Testis (tissue), 3 donors: ENCODE measurements around the gene COL4A4. TPM values are rescaled to one million over a fixed set of nuclear protein-coding genes. Genes with fewer than 3 reads are reported as not detected.

Experiments
- DNase-seq: peaks from one replicate; pipeline ENCODE4 v3.0.0-alpha.2; 2019
- H3K27ac ChIP-seq, 2 donors: fragments of 200-600 bp; sonication (generic); one replicate each; pipeline ENCODE4 v1.5.1; 2019
- H3K27me3 ChIP-seq: fragments of 200-600 bp; sonication (generic); one replicate; pipeline ENCODE4 v1.5.1; 2019
- H3K36me3 ChIP-seq: fragments of 200-600 bp; sonication (generic); one replicate; pipeline ENCODE4 v1.5.1; 2017; ENCODE audit warnings: low read depth; ENCODE audit errors: missing control alignments
- H3K4me1 ChIP-seq: fragments of 200-600 bp; sonication (generic); one replicate; pipeline ENCODE4 v1.5.1; 2019
- H3K4me3 ChIP-seq, 2 donors: fragments of 200-600 bp; sonication (generic); one replicate each; pipeline ENCODE4 v1.5.1; 2017 to 2019
- H3K9me3 ChIP-seq: fragments of 200-600 bp; sonication (generic); one replicate; pipeline ENCODE4 v1.5.1; 2017
- CTCF ChIP-seq, 3 experiments: fragments of 450-650 bp in 2 of 3; fragments of 200-600 bp in 1 of 3; sonication (generic) in 1 of 3; IDR thresholded peaks; one replicate each; pipeline ENCODE4 v1.5.1; 2016 to 2019; ENCODE audit warnings: antibody characterized with exemption in 3 of 3, mild to moderate bottlenecking in 2 of 3, moderate library complexity in 1 of 3
- POLR2A ChIP-seq: fragments of 450-650 bp; IDR thresholded peaks from one replicate; pipeline ENCODE4 v1.6.1; 2017; ENCODE audit warnings: antibody characterized with exemption, mild to moderate bottlenecking, moderate library complexity
- WGBS, 2 donors: methylation state at CpG; one replicate each; pipeline ENCODE4 v1.1.5; 2018; 5-methylcytosine and 5-hydroxymethylcytosine counted together
- intact Hi-C: fragments of 100-400 bp; cut with DNase I; formaldehyde crosslinking; loops from one replicate; pipeline ENCODE4 v1.15.1; 2023; ENCODE audit warnings: low total_unique reads
- polyA plus RNA-seq: library from polyadenylated mRNA; stranded (reverse); fragments of 350-450 nt; fragmentation: Illumina TruSeq; extraction: RNeasy Lipid Tissue Mini Kit (QIAGEN cat#74804); gene quantifications from one replicate; pipeline ENCODE4 v1.2.3, GENCODE V29; 2014; ENCODE audit warnings: low read depth, low replicate concordance; ENCODE audit not compliant: insufficient read depth
- total RNA-seq, 2 donors: library from RNA; depleted of rRNA; stranded (reverse); fragments of >200 nt; gene quantifications; one replicate each; pipeline ENCODE4 v1.2.3, GENCODE V29; 2016

Gene COL4A4
- total and polyA plus RNA-seq, 3 donors from 2014 or later, result 3.0 to 4.1 (median 3.4) TPM

- Histone ChIP-seq H3K9me3 (no peaks in the 10 kb centered on the region), H3K36me3 (no peaks in the 10 kb centered on the region), H3K27ac (no peak overlapping the region), H3K4me3 (no peak overlapping the region), H3K4me1 (no peaks in the 10 kb centered on the region), H3K27me3 (no peaks in the 10 kb centered on the region)
- no peak for DNase-seq
- intact Hi-C loops, result no loop called here
- TF ChIP-seq CTCF (IDR thresholded peaks at IDR 0.05) (no peak), POLR2A (no peak)
- 85 to 86% methylated on average over 2 of the region's 2 CpGs for WGBS, 2 donors
These were observed 138.5 kb downstream of the COL4A4 start for GRCh38 chr2:227025510-227025909.

- Histone ChIP-seq H3K4me3 (no peak overlapping the region), H3K36me3 (no peaks in the 10 kb centered on the region), H3K4me1 (no peaks in the 10 kb centered on the region), H3K9me3 (no peaks in the 10 kb centered on the region), H3K27ac (no peak overlapping the region), H3K27me3 (no peaks in the 10 kb centered on the region)
- TF ChIP-seq POLR2A, result no peak
- no peak for TF ChIP-seq CTCF (IDR thresholded peaks at IDR 0.05)
- intact Hi-C loops, result no loop called here
- DNase-seq, result no peak
- WGBS, 2 donors, result 65 to 71% methylated on average over 3 of the region's 3 CpGs
These were observed 141.4 kb downstream of the COL4A4 start for GRCh38 chr2:227022608-227023007.

- Histone ChIP-seq H3K27ac (no peak overlapping the region), H3K27me3 (no peaks in the 10 kb centered on the region), H3K4me1 (no peaks in the 10 kb centered on the region), H3K36me3 (no peaks in the 10 kb centered on the region), H3K9me3 (no peaks in the 10 kb centered on the region), H3K4me3 (no peak overlapping the region)
- TF ChIP-seq CTCF (IDR thresholded peaks at IDR 0.05), result no peak
- TF ChIP-seq POLR2A, result no peak
- WGBS, 2 donors, result 73 to 81% methylated on average over 2 of the region's 2 CpGs
- intact Hi-C loops, result no loop called here
- no peak for DNase-seq
These were observed 143.6 kb downstream of the COL4A4 start for GRCh38 chr2:227020416-227020815.

GRCh38 chr2:227016894-227017293 lies 147.1 kb downstream of the COL4A4 start:
- intact Hi-C loops, result no loop called here
- H3K27ac ChIP-seq, result no peak overlapping the region
- H3K4me3 ChIP-seq, result no peak overlapping the region
- DNase-seq, result no peak
- TF ChIP-seq POLR2A (no peak), CTCF (IDR thresholded peaks at IDR 0.05) (no peak)
- no peaks in the 10 kb centered on the region for H3K4me1 ChIP-seq
- no peaks in the 10 kb centered on the region for H3K9me3 ChIP-seq
- no peaks in the 10 kb centered on the region for H3K36me3 ChIP-seq
- WGBS, 2 donors, result 65 to 86% methylated on average over 4 of the region's 4 CpGs
- H3K27me3 ChIP-seq, result no peaks in the 10 kb centered on the region

GRCh38 chr2:227013881-227014280 lies 150.1 kb downstream of the COL4A4 start:
- Histone ChIP-seq H3K27me3 (no peaks in the 10 kb centered on the region), H3K4me3 (no peak overlapping the region), H3K36me3 (no peaks in the 10 kb centered on the region), H3K9me3 (no peaks in the 10 kb centered on the region), H3K4me1 (no peaks in the 10 kb centered on the region), H3K27ac (no peak overlapping the region)
- intact Hi-C loops, result no loop called here
- no peak for DNase-seq
- no peak for TF ChIP-seq POLR2A
- TF ChIP-seq CTCF (IDR thresholded peaks at IDR 0.05), result no peak
- WGBS, 2 donors, result 89 to 91% methylated on average over 8 of the region's 8 CpGs
